H1 (cell line): Measurements from ENCODE around the gene RTN4.

ENCODE experiments used
- CHD2 ChIP-seq: IDR thresholded peaks from 2 replicates; pipeline ENCODE4 v1.6.1; 2012; ENCODE audit warnings: low read length, improper control_type of control experiment
- EZH2 ChIP-seq: fragments of 200-600 bp; sonication (generic); IDR thresholded peaks from 2 replicates; pipeline ENCODE4 v1.7.1; 2012; ENCODE audit warnings: low read depth, mild to moderate bottlenecking, moderate library complexity, low read length, inconsistent platforms; ENCODE audit not compliant: severe bottlenecking
- JUND ChIP-seq: IDR thresholded peaks from 2 replicates; pipeline ENCODE4 v1.6.1; 2011; ENCODE audit warnings: mild to moderate bottlenecking, improper control_type of control experiment, low read length
- MAX ChIP-seq: IDR thresholded peaks from 2 replicates; pipeline ENCODE4 v1.6.1; 2012; ENCODE audit warnings: inconsistent platforms
- POLR2AphosphoS5 ChIP-seq: IDR thresholded peaks from 2 replicates; pipeline ENCODE4 v1.6.1; 2011; ENCODE audit warnings: low read depth, low read length
- ZNF274 ChIP-seq: IDR thresholded peaks from 2 replicates; pipeline ENCODE4 v1.7.0; 2012; ENCODE audit warnings: low read length, borderline replicate concordance; ENCODE audit errors: extremely low read depth
- TF ChIP-seq, protein P1 (sequence below), 3 experiments: IDR thresholded peaks; 1 replicate in 2 of 3; 2 replicates in 1 of 3; pipeline versions ENCODE4 v1.5.1 to v1.6.1; 2011; ENCODE audit warnings: low read length in 3 of 3, mild to moderate bottlenecking in 3 of 3, inconsistent platforms in 2 of 3, low read depth in 1 of 3, moderate library complexity in 1 of 3; ENCODE audit not compliant: insufficient read depth in 1 of 3; ENCODE audit errors: control extremely low read depth in 1 of 3

DNA sequence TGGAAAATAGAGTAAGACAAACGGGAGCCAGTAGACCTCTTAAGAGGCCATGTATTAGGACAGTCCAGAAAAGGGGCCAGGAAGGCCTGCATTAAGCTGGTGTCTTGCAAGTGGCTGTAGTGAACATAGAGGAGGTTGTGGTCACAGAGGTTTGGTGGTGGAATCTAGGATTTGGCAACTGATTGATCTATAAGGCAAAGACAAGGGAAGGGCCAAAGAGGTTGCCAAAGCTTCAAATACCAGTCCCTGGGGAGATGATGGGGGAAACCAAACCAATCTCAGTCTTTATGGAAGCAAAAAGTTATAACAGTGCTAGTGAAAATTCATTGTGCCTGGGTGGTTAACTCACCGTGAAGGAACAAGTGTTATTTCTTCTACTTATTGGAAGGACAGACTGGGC is 28.7 kb upstream of the RTN4 start:
- TF ChIP-seq POLR2AphosphoS5 (no peak), ZNF274 (no peak), EZH2 (no peak), MAX (no peak), CHD2 (no peak), JUND (no peak)
- TF ChIP-seq, protein P1, sequence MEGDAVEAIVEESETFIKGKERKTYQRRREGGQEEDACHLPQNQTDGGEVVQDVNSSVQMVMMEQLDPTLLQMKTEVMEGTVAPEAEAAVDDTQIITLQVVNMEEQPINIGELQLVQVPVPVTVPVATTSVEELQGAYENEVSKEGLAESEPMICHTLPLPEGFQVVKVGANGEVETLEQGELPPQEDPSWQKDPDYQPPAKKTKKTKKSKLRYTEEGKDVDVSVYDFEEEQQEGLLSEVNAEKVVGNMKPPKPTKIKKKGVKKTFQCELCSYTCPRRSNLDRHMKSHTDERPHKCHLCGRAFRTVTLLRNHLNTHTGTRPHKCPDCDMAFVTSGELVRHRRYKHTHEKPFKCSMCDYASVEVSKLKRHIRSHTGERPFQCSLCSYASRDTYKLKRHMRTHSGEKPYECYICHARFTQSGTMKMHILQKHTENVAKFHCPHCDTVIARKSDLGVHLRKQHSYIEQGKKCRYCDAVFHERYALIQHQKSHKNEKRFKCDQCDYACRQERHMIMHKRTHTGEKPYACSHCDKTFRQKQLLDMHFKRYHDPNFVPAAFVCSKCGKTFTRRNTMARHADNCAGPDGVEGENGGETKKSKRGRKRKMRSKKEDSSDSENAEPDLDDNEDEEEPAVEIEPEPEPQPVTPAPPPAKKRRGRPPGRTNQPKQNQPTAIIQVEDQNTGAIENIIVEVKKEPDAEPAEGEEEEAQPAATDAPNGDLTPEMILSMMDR (IDR thresholded peaks at IDR 0.05; ENCODE audit: control extremely low read depth in 1 of 3, insufficient read depth in 1 of 3, low read depth in 1 of 3, low read length in 3 of 3), result no peak
